HepG2 (cell line): Measurements from ENCODE around the gene RMI2. TPM values are rescaled to one million over a fixed set of nuclear protein-coding genes. Genes with fewer than 3 reads are reported as not detected.

Source experiments
- ATAC-seq: fragments of 200-7000 bp; cut with Tn5 transposase; 3 replicates; pipeline ENCODE4 v1.9.1; 2020; ENCODE audit warnings: mild to moderate bottlenecking, moderate library complexity
- BruUV-seq: library from RNA; stranded (reverse); fragments of 400-500 nt; replicated peaks from 2 replicates; lab custom pipeline; 2021; lab: Mats Ljungman, UMichigan
- CTCF ChIA-PET: fragments of 300-600 bp; formaldehyde crosslinking; extraction: SDS; loops from one replicate; lab custom pipeline; 2021; ENCODE audit warnings: low total read pairs, inconsistent platforms, low intra/inter-chr PET ratio; lab: Yijun Ruan, JAX
- POLR2A ChIA-PET: fragments of 350-600 bp; sonication (Branson Sonifier 250); formaldehyde crosslinking; loops from one replicate; lab custom pipeline; 2020; ENCODE audit warnings: antibody characterized with exemption, inconsistent platforms; lab: Yijun Ruan, JAX
- DNase-seq: peaks from one replicate; pipeline ENCODE4 v3.0.0-alpha.2; 2015; ENCODE audit warnings: low spot score
- FAIRE-seq: peaks from 3 replicates; lab custom pipeline; 2011; peaks lifted over from hg19 to GRCh38; lab: Jason Lieb, UNC
- H2AFZ ChIP-seq: one replicate; pipeline ENCODE4 v1.6.1; 2011; ENCODE audit warnings: low read length, inconsistent platforms
- H3K27ac ChIP-seq: fragments of 300-600 bp; 3 replicates; pipeline ENCODE4 v1.8.0; 2011; ENCODE audit warnings: mixed run types, mild to moderate bottlenecking, mixed read lengths, low read length, inconsistent platforms; ENCODE audit not compliant: insufficient read depth; ENCODE audit errors: extremely low read length
- H3K27me3 ChIP-seq, 2 experiments: fragments of 200-600 bp in 1 of 2; 2 replicates in 1 of 2; 3 replicates in 1 of 2; pipeline versions ENCODE4 v1.6.0 to v1.8.0; 2011; ENCODE audit warnings: low read length in 2 of 2, mild to moderate bottlenecking in 2 of 2, moderate library complexity in 2 of 2, inconsistent platforms in 1 of 2; ENCODE audit not compliant: insufficient read depth in 2 of 2, control insufficient read depth in 1 of 2
- H3K36me3 ChIP-seq, 2 experiments: fragments of 200-600 bp in 1 of 2; replicated peaks in 1 of 2; 2 replicates in 1 of 2; 3 replicates in 1 of 2; pipeline versions ENCODE4 v1.5.1 to v1.8.0; 2011; ENCODE audit warnings: low read length in 2 of 2, inconsistent platforms in 1 of 2; ENCODE audit not compliant: insufficient read depth in 2 of 2, control insufficient read depth in 1 of 2
- H3K4me1 ChIP-seq: 2 replicates; pipeline ENCODE4 v1.5.1; 2012; ENCODE audit warnings: low read length, inconsistent platforms; ENCODE audit not compliant: insufficient read depth
- H3K4me2 ChIP-seq: 2 replicates; pipeline ENCODE4 v1.6.0; 2011; ENCODE audit warnings: low read depth, low read length, inconsistent platforms
- H3K4me3 ChIP-seq, 3 experiments: fragments of 200-600 bp in 1 of 3; sonication (generic), shearing (Covaris generic) in 1 of 3; replicated peaks in 1 of 3; 2 replicates each; pipeline ENCODE4 v1.5.1; 2011 to 2016; ENCODE audit warnings: low read length in 3 of 3, inconsistent platforms in 2 of 3, low read depth in 2 of 3, mild to moderate bottlenecking in 2 of 3, control low read depth in 1 of 3, mixed read lengths in 1 of 3; ENCODE audit not compliant: insufficient read depth in 1 of 3
- H3K79me2 ChIP-seq: one replicate; pipeline ENCODE4 v1.6.1; 2011; ENCODE audit warnings: low read length, inconsistent platforms; ENCODE audit not compliant: insufficient read depth
- H3K9ac ChIP-seq: 2 replicates; pipeline ENCODE4 v1.6.0; 2011; ENCODE audit warnings: mild to moderate bottlenecking, low read depth, low read length, inconsistent platforms; ENCODE audit not compliant: insufficient read depth
- H3K9me3 ChIP-seq: 2 replicates; pipeline ENCODE4 v1.5.1; 2012; ENCODE audit warnings: mild to moderate bottlenecking, low read length
- H4K20me1 ChIP-seq: 2 replicates; pipeline ENCODE4 v1.6.0; 2011; ENCODE audit warnings: inconsistent platforms, mild to moderate bottlenecking, low read length, moderate library complexity; ENCODE audit not compliant: insufficient read depth
- CEBPB ChIP-seq: IDR thresholded peaks from 2 replicates; pipeline ENCODE4 v1.6.1; 2011; ENCODE audit warnings: low read depth, low read length, improper control_type of control experiment, borderline replicate concordance
- CEBPG ChIP-seq: IDR thresholded peaks from 2 replicates; pipeline ENCODE4 v1.6.1; 2016
- DMAP1 ChIP-seq: IDR thresholded peaks from 2 replicates; pipeline ENCODE4 v1.6.1; 2016
- HNF4G ChIP-seq, 2 experiments: sonication (generic) in 1 of 2; formaldehyde crosslinking in 1 of 2; IDR thresholded peaks; 2 replicates each; pipeline versions ENCODE4 v1.4.0 to v1.6.1; 2011 to 2020; ENCODE audit warnings: borderline replicate concordance in 2 of 2, low read depth in 2 of 2, mild to moderate bottlenecking in 2 of 2, low read length in 1 of 2, missing genetic modification reagents in 1 of 2, moderate library complexity in 1 of 2
- JUN ChIP-seq: sonication (generic); formaldehyde crosslinking; IDR thresholded peaks from 2 replicates; pipeline ENCODE4 v1.4.0; 2020; ENCODE audit warnings: mild to moderate bottlenecking, missing genetic modification reagents
- KLF16 ChIP-seq, 2 experiments: sonication (generic) in 1 of 2; formaldehyde crosslinking in 1 of 2; IDR thresholded peaks; 2 replicates each; pipeline versions ENCODE4 v1.6.1 to v1.8.0; 2016 to 2023; ENCODE audit warnings: missing genetic modification reagents in 2 of 2, missing compliant biosample characterization in 1 of 2
- RAD21 ChIP-seq: fragments of 450-650 bp; formaldehyde crosslinking; IDR thresholded peaks from 2 replicates; pipeline ENCODE4 v1.5.0; 2020; ENCODE audit warnings: mild to moderate bottlenecking
- SKI ChIP-seq: fragments of 450-650 bp; IDR thresholded peaks from one replicate; pipeline ENCODE4 v1.6.1; 2018; ENCODE audit warnings: mild to moderate bottlenecking; ENCODE audit not compliant: partially characterized antibody
- XRCC5 ChIP-seq: fragments of 200-400 bp; formaldehyde crosslinking; optimal IDR thresholded peaks from 2 replicates; pipeline ENCODE3; 2017; ENCODE audit warnings: mild to moderate bottlenecking, low read length
- ZFP36 ChIP-seq: fragments of 150-350 bp; IDR thresholded peaks from 2 replicates; pipeline ENCODE4 v1.6.1; 2018; ENCODE audit warnings: borderline replicate concordance, low read length, low read depth; ENCODE audit not compliant: partially characterized antibody
- ZNF468 ChIP-seq: sonication (generic); formaldehyde crosslinking; IDR thresholded peaks from 2 replicates; pipeline ENCODE4 v1.8.0; 2022; ENCODE audit warnings: mild to moderate bottlenecking, moderate library complexity, missing genetic modification reagents
- ZNF530 ChIP-seq: sonication (generic); formaldehyde crosslinking; IDR thresholded peaks from 2 replicates; pipeline ENCODE4 v1.5.0; 2020; ENCODE audit warnings: low read depth, mild to moderate bottlenecking, missing genetic modification reagents
- ZNF569 ChIP-seq: sonication (generic); formaldehyde crosslinking; IDR thresholded peaks from 2 replicates; pipeline ENCODE4 v1.5.0; 2020; ENCODE audit warnings: mild to moderate bottlenecking, missing genetic modification reagents, moderate library complexity, borderline replicate concordance
- WGBS: methylation state at CpG from one replicate; pipeline ENCODE4 v1.1.6; 2017; ENCODE audit warnings: low lambda C conversion rate; 5-methylcytosine and 5-hydroxymethylcytosine counted together
- in situ Hi-C: cut with HindIII; loops from 2 replicates; pipeline ENCODE4 v1.10.0; 2017; ENCODE audit warnings: low pct_unique_long_range_greater_than_20kb; ENCODE audit not compliant: extremely low pct_ligation_motif_present
- intact Hi-C: fragments of 100-400 bp; cut with micrococcal nuclease; formaldehyde crosslinking; loops from one replicate; pipeline ENCODE4 v1.10.0; 2022; ENCODE audit not compliant: unreplicated experiment
- polyA plus RNA-seq, 8 experiments: library from polyadenylated mRNA; depleted of rRNA in 3 of 8; stranded (reverse) in 7 of 8; unstranded in 1 of 8; fragments of >200 nt; fragmentation: Illumina TruSeq in 4 of 8; extraction: Trizol in 4 of 8; gene quantifications; 2 replicates each; pipeline versions ENCODE4 v1.2.1 to v1.2.3, GENCODE V29; 2011 to 2016; ENCODE audit warnings: low read depth in 4 of 8, missing spikeins in 1 of 8, mixed read lengths in 1 of 8; ENCODE audit not compliant: insufficient read depth in 1 of 8
- total RNA-seq, 5 experiments: library from RNA; depleted of rRNA; stranded (reverse); fragments of >200 nt; fragmentation: Illumina TruSeq; extraction: Trizol; gene quantifications; 2 replicates each; pipeline ENCODE4 v1.2.3, GENCODE V29; 2016; ENCODE audit warnings: low read depth in 1 of 5

RMI2 gene
- total and polyA plus RNA-seq, 2 of the 13 experiments (the other 11 are each of a cell fraction or from before 2014, with no cell fraction given): 24.5 to 55.7 TPM

- Histone ChIP-seq H4K20me1 (no peaks in the 10 kb centered on the region), H3K9ac (no peak overlapping the region), H3K27me3 (no peaks in the 10 kb centered on the region), H3K4me3 (no peak overlapping the region), H2AFZ (no peak overlapping the region), H3K79me2 (no peaks in the 10 kb centered on the region), H3K36me3 (no peaks in the 10 kb centered on the region), H3K4me2 (no peak overlapping the region), H3K27ac (no peak overlapping the region), H3K9me3 (no peaks in the 10 kb centered on the region), H3K4me1 (peaks cover 82% of the 10 kb centered on the region)
- intact Hi-C loops: loop anchor here (1.0 kb wide), 1 partner anchor 30 kb away; no protein-coding TSS in a partner anchor
- ATAC-seq (no peak), FAIRE-seq (no peak), DNase-seq (no peak)
- ChIA-PET POLR2A (interaction anchor here (0.8 kb wide), 1 partner anchor 111 kb away, joined by 5 read pairs; the partner anchor contains the start of gene SOCS1), CTCF (no interaction called here)
- BruUV-seq: no TSS peak
- TF ChIP-seq XRCC5 (no peak), ZNF530 (CRISPR knock-in tag) (no peak), ZNF468 (CRISPR knock-in tag) (no peak), ZNF569 (no peak), KLF16 (CRISPR knock-in tag; IDR thresholded peaks at IDR 0.05) (no peak), CEBPB (peak; percentile 41; the same call in 1 of the 2 replicates), DMAP1 (no peak), RAD21 (CRISPR knock-in tag) (no peak), ZFP36 (peak; percentile 2), SKI (no peak), HNF4G (IDR thresholded peaks at IDR 0.05; ENCODE audit: borderline replicate concordance, low read depth, low read length) (no peak), HNF4G (CRISPR knock-in tag; IDR thresholded peaks at IDR 0.05; ENCODE audit: borderline replicate concordance, low read depth) (no peak), JUN (CRISPR knock-in tag) (peak; percentile 52; the same call in 1 of the 2 replicates), CEBPG (CRISPR knock-in tag) (0 out of 2 replicates have a peak, but pooled peaks have one; percentile 16)
- in situ Hi-C loops: loop anchor here (10.0 kb wide), 1 partner anchor 403 kb away; no protein-coding TSS in a partner anchor
- WGBS: 75% methylated on average over 5 of the region's 5 CpGs
Measured at GRCh38 chr16:11367483-11367906, 22.2 kb downstream of the RMI2 start.
